NCI-H187 treated with DMSO at 0.1 percent for 48 hours (cell line): ENCODE results near the gene RETSAT.
"Not testable (repeated sequence)": the region's sequence is repeated elsewhere in the genome, so short reads cannot be mapped to it uniquely, and the experiment has no call there.

Experiments used
- DNase-seq: peaks from one replicate; lab custom pipeline; 2025; lab: John Stamatoyannopoulos, UW

The RETSAT gene

DNA sequence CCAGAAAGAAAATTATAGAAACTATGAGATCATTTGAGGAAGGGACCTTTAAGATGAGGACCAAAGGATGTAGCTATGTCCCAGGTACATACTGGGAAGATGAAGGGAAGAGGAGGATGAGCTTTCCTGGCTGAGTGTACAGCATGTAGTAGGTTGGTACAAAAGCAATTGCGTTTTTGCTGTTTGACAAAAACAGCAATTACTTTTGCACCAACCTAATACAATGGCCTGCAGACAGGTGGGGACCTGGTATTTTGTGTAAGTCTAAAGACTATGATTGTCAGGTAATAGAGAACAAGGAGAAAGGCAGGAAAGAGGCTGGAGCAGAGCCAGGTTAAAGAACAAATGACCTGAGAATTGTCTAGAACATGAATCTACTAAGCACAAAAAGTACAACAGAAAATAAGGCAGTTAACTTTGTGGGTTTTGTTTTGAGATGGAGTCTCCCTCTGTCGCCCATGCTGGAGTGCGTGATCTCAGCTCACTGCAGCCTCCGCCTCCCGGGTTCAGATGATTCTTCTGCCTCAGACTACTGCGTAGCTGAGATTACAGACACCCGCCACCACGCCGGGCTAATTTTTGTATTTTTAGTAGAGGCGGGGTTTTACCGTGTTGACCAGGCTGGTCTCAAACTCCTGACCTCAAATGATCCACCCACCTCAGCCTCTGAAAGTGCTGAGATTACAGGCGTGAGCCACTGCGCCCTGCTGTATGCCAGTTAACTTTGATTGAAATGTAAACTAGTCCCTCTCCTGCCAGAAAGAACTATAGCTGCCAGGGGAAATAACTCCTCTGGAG is 23.3 kb downstream of the RETSAT start:
- DNase-seq: no peak

GRCh38 chr2:85329701-85330100 is 24.6 kb downstream of the RETSAT start:
- not testable (repeated sequence) for DNase-seq

DNA sequence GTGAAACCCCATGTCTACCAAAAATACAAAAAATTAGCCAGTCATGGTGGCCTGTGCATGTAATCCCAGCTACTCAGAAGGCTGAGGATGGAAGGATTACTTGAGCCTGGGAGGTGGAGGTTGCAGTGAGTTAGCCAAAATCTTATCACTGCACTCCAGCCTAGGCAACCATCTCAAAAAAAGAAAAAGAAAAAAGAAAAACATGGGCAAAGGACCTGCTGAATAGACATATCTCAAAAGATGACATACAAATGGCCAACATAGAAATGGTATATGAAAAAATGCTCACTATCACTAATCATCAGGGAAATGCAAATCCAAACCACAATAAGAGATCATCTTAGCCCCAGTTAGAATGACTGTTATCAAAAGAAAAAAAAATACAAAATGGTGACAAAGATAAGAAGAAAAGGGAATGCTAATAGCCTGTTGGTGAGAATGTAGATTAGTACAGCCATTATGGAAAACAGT is 25.1 kb downstream of the RETSAT start:
- no peak for DNase-seq

- DNase-seq: peak; percentile 56
Observed at GRCh38 chr2:85327822-85328617, 26.3 kb downstream of the RETSAT start, which contains the start of gene TGOLN2. Gene TGOLN2, minus strand, starts transcription at chr2:85327989. Its CDS starts 27 bp downstream, at chr2:85327962.

DNA sequence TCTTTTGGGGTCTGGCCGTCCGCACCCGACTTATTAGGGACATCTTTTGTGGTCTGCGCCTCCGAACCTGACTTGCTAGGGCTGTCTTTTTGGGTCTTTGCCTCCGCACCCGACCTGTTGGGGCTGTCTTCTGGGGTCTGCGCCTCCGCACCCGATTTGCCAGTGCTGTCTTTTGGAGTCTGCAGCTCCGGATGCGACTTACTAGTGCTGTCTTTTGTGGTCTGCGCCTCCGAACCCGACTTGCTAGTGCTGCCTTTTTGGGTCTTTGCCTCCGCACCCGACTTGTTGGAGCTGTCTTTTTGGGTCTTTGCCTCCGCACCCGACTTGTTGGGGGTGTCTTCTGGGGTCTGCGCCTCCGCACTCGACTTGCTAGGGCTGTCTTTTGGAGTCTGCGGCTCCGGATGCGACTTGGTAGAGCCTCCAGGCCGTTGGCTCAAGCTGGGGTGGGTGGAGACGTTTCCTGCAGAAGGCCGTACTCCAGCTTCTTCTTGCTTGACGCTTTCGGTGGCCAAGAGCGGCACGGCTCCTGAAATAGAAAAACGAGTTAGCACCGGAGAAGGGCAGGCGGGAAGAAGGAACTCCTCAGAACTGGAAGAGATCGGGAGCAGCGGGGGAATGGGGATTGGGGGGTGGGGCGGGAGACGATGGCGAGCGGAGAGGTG is 27.0 kb downstream of the RETSAT start:
- no peak for DNase-seq

- DNase-seq: no peak
Observed at GRCh38 chr2:85326406-85327159, 27.7 kb downstream of the RETSAT start.

DNA sequence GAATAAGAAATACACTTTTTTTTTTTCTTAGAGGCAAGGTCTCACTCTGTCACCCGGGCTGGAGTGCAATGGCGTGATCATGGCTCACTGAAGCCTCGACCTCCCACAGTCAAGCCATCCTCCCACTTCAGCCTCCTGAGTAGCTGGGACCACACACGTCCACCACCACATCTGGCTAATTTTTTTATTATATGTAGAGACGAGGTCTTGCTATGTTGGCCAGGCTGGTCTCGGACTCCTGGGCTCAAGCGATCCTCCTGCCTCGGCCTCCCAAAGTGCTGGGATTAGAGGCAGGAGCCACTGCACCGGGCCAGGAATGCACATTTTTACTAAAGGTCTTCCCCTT is 28.9 kb downstream of the RETSAT start:
- DNase-seq: no peak

DNA sequence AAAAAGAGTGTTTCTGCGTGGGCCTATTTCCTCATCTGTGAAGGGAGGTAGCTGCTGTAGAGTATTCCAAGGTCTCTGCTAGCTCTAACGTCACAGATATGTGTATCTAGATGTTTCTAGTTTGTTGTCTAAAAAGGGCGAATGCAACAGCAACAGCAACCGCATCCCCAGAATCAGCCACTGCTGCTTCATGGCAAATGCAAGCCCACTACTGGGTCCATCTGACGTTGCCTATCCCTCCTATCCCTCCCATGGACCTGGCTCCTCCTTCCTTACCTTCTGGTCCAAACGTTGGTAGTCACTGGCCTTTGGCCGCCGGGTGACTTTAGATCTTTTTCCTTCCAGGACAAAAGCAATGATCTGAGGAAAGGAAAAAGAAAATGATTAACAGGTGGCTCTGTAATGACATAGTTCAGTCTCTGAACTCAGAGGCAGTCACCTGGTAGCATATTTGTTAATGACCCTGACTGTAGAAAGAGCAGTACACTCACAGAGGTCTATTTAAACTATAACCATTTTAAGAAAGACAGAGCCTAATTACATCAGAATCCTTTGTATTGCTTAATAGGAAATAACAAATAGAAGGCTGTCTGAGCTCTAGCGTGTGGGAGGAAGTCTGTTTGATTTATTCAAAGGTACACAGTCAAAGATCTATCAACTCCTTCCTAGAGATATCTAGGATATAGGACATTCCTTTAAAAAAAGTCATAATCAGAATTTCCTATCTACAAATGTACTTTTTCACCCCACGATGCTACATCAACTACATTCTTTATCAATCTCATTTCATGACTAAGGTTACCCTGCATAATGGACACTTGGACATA is 29.5 kb downstream of the RETSAT start:
- DNase-seq: no peak

GRCh38 chr2:85323988-85324367 is 30.4 kb downstream of the RETSAT start:
- not testable (repeated sequence) for DNase-seq

GRCh38 chr2:85323351-85323987 is 30.9 kb downstream of the RETSAT start:
- no peak for DNase-seq

DNA sequence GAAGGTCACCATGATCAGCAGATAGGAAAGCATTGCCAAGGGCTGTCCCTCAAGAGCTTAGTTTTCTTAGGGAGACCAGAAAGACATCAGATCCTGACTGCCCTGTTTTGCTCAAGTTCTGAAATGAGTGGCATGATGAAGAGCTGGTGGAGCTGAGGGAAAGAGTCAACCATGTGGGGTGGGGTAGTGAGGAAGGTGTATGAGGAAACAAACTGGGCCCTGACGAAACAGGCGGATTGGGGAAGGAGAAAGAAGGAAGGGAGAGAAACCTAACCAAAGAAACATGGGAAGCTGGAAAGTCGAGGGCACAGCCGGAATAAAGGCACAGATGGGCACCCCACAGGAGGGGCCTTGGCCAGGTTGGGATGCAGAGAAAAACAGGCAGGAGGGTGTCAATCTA is 34.5 kb downstream of the RETSAT start:
- no peak for DNase-seq

DNA sequence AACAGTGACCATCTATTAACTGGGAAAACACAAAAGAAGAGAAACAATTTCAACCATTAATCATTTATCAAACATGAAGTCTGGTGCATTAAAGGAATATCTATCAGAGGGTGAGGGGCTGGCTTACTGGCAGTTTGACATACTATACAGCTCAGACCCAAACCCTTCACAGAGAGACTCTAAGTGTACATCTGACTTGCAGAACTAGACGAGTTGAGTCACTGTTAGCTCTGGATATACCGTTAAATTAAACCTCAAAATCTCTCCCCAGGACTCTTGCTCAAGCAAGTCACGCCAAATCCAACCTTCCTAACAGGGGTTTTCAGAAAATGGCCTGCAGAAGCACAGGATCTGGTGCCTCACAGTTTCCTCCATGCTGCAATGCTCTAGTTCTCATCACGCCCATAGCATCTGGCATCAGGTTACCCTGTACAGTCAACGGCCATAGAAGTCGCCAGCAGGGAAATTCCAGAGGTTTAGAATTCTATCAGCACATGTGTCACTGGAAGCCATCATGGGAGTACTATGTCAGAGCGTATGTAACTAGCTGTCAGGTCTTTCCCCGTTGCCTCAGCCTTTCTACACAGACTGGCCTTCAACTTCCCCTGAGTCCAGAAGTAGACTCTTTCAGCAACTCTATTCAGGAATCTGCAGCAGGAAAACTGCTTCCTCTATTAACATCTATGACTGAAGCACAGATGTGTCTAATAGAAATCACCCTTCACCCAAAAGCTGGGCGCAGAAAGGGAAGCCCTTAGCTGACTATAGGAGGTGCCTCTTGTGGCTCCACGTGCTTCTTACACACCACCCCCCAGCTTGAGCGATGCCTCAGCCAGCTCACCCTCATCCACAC is 35.9 kb downstream of the RETSAT start:
- DNase-seq: no peak

GRCh38 chr2:85315921-85316320 is 38.4 kb downstream of the RETSAT start:
- DNase-seq: not testable (repeated sequence)

DNA sequence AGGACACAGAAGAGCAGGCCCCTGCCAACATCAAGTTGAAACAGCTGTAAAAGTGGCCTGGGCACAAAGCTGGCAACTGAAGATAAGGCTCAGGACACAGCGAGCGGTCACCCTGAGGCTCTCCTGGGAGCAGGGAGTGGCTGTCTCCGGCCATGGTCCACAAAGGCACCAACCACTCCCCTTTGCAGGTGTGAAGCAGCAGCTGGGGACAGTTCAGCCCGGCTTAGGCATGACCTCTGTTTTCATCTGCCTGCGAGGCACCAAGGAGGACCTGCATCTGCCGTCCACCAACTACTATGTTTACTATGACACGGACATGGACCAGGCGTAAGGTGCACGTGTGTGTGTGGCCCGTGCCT is 39.5 kb downstream of the RETSAT start:
- DNase-seq: no peak

DNA sequence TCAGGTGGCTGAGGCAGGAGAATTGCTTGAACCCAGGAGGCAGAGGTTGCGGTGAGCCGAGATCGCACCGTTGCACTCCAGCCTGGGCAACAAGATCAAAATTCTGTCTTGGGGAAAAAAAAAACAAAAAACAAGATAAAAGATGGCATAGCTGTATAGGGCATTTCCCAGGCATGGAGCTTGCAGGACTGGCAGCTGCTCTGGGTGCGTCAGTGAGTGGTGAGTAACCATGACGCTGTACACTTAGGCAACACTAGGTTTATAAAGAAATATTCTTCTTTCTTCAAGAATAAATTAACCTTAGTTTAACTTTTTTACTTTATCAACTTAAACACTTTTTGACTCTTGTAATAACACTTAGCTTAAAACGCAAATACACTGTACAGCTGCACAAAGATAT is 41.9 kb downstream of the RETSAT start:
- DNase-seq: no peak

DNA sequence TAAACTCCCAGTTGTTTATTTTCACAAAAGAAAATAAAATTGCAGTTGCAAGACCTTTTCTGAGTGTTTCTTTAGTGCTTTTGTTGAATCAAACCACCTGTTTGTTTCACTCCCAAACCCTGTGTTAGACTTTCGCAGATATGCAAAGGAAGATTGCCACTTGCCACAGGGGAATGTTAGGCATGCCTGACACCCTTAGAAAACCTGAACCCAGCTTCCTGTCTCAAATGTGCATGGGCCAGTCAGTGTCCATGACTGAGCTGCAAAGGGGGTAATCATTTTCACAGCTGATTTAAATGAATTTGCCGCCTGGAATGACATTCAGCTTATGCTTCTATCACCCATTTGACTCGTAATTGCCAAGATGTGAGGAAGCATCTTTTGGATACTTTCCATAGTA is 44.0 kb downstream of the RETSAT start:
- no peak for DNase-seq

- DNase-seq: no peak
Observed at GRCh38 chr2:85309699-85310321, 44.5 kb downstream of the RETSAT start.

- DNase-seq: no peak
Observed at GRCh38 chr2:85308896-85309555, 45.3 kb downstream of the RETSAT start.

DNA sequence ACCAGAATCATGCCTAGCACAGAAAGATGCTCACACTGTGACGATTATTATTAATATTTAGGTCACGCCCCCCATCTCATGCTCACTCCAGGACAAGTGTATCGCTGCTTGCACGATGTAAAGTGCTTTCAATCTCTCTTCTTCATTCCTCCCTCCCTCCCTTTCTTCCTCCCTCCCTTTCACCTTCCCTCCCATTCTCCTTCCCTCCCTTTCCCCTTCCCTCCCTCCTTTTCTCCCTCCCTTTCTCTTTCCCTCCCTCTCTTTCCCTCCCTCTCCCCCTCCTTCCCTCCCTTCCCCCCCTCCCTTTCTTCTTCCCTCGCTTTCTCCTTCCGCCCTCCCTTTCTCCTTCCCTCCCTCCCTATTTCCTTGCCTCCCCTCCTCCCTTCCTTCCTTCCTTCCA is 46.1 kb downstream of the RETSAT start:
- DNase-seq: no peak
